GM19193 (cell line): Measurements from ENCODE around the gene LRRTM1.

Source experiments
- POLR2A ChIP-seq: IDR thresholded peaks from 4 replicates; pipeline ENCODE4 v1.6.1; 2011; ENCODE audit not compliant: insufficient read depth, insufficient read length; ENCODE audit errors: extremely low read depth

Gene LRRTM1

GRCh38 chr2:80322958-80323357, 18.4 kb upstream of the LRRTM1 start:
- TF ChIP-seq POLR2A = no peak

GRCh38 chr2:80322311-80322920, 17.9 kb upstream of the LRRTM1 start:
- TF ChIP-seq POLR2A = no peak

DNA sequence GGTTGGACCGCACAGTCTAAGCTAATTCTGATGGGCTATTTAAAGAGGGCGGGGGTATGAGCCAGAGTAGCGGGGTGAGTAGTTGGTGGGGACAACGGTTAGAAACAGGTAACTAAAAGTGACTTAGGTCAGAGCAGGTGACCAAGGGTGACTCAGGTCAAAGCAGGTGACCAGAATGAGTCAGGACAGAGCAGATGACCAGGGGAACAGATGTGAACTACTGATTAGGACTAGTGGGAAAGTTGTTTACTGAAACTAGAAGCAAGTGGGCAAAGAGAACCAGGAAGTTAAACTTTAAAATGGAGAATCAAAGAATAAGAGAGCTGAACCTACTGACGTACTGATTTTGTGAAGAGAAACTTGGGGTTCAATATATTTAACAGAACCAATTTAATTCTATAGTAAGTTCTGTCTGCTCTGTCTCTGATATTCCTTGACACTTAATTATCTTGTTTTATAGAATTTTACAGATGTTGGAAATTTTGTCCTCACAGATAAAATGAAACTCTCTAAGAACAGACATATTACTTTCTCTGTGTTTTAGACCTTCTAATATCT, 7.8 kb upstream of the LRRTM1 start:
- TF ChIP-seq POLR2A = no peak

GRCh38 chr2:80311304-80311703, 6.8 kb upstream of the LRRTM1 start:
- TF ChIP-seq POLR2A = no peak

DNA sequence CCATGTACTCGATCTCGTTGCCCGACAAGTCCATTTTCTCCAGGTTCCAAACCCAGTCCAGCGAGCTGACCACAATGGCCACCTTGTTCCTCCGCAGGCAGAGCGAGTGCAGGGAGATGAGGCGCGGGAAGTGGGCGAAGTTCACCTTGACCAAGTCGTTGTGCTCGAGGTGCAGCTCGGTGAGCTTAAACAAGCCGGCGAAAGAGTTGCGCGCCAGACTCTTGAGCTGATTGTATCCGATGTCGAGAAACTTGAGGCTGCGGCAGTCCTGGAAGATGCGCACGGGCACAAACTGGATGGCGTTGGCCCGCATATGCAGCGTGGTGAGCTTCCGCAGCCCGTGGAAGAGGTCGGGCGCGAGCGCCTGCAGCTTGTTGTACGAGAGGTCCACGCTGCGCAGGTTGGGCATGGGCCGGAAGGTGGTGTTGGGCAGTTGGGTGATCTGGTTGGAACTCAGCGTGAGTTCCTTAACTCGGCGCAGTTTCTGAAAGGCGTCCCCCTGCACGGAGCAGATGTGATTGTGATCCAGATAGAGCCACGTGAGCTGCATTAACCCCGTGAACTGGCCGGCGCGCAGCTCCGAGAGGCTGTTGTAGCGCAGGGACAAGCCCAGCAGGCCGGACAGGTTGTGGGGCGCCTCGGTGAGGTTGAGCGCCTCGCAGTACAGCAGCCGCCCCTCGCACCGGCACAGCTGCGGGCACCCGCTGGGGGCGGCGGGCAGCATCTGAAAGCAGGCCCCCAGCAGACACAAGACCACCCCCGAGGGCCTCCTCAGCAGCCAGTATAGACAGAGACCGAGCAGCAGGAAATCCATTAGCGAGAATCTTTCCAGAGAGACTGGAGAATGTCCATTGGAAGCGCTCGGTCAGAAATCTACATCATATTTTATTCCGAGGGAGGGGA, 1.3 kb downstream of the LRRTM1 start:
- no peak for TF ChIP-seq POLR2A

DNA sequence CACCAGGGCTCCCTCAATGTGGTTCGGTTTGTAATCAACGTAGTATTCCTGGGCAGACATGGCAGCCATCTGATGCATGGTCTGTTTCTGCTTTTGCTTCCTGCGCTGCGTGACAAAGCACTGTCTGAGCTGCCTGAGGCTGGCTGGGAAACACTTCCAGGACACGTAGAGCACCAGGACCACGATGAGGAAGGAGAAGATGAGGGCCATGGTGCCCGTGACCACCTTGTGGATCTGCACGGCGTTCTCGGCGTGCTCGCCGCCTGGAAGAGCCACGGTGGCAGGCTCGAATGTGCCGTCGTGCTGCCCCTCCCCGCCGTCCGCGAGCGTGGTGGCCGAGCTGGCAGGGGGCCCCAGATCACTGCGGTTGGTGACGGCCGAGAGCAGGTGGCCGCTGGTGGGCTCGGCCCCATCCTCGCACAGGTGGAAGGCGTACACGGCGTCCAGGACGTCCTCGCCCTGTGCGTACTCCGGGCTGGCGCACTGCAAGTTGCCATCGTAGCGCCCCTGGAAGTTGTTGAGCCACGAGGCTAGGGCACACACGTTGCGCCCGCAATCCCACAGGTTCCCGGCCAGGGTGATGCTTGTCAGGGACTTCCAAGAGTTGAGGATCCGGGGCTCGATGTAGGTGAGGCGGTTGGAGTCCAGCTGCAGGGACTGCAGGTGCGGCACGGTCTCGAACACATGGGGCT, 2.1 kb downstream of the LRRTM1 start:
- no peak for TF ChIP-seq POLR2A

DNA sequence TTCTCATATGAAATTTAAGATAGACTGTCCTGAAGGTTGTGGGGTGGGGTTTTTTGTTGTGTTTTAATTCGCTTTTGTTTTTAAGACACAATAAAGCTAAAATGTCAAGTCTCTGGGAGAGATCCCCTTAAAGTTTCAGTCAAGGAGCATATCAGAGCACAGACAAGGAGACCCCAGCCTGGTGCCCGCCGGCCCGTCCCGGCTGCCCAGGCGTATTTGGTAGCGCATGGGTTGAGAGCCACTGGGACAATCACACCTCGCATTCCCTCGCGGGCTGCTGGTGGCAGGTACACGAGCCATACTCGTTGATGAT, 2.6 kb downstream of the LRRTM1 start:
- no peak for TF ChIP-seq POLR2A

DNA sequence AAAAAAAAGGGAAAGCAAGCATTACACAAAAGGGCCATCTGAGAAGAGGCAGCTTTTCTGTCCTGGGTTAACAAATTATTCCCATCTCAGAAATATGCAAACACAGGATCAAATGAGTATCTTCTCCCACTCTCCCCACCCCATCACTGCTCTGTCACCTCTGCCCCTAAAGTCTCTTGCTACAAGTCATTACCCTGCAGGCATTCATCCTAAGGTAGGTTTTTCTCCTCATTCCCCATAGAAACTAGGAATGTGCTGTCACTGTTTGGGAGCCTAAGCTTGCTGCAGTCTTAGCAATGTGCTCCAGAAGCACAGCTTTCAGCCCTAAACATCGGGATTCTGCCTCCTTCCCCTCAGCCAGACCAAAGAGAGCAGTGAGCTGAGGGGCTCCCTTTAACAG, 3.6 kb downstream of the LRRTM1 start:
- no peak for TF ChIP-seq POLR2A

- no peak for TF ChIP-seq POLR2A
Measured at GRCh38 chr2:80300346-80300745, 4.2 kb downstream of the LRRTM1 start.

GRCh38 chr2:80299661-80300060, 4.9 kb downstream of the LRRTM1 start:
- TF ChIP-seq POLR2A = no peak

DNA sequence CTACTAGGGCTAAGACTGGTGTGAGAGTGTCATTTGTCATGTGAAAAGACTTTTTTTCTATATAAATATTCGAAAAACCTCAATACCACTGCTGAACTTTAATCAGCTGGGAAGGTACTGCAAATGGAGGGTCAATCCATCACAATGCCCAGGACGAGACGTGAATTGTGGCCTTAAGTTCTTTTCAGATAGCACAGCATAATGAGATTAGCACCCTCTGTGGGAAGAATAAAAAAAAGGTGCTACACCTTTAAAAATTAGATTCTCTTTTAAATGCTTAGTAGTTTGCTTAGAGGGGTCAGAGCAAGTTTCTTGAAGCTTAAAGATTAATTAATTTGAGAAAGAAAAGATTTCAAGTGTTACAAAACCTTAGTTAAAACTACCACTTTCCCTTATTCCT, 5.6 kb downstream of the LRRTM1 start:
- TF ChIP-seq POLR2A = no peak

DNA sequence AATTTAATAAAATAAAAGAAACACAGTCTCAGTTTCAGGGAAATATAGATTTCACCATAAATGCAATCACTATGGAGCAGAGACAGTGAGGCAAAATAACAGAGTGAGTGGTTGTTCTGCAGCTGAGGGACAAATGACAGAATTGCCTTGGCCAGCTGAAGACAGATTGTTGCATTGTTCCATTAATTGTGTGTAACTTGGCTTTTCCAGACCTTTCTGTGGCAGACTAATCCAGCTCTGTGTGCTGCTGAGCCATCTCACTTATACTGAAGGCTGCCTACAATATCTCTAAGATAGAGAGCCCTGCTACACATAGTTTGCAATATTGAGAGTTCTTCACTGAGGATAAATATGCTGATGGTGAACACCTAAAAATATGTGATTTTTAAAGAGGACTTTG, 11.5 kb downstream of the LRRTM1 start:
- no peak for TF ChIP-seq POLR2A

GRCh38 chr2:80292474-80292873, 12.1 kb downstream of the LRRTM1 start:
- no peak for TF ChIP-seq POLR2A

GRCh38 chr2:80291656-80292055, 12.9 kb downstream of the LRRTM1 start:
- TF ChIP-seq POLR2A = no peak

DNA sequence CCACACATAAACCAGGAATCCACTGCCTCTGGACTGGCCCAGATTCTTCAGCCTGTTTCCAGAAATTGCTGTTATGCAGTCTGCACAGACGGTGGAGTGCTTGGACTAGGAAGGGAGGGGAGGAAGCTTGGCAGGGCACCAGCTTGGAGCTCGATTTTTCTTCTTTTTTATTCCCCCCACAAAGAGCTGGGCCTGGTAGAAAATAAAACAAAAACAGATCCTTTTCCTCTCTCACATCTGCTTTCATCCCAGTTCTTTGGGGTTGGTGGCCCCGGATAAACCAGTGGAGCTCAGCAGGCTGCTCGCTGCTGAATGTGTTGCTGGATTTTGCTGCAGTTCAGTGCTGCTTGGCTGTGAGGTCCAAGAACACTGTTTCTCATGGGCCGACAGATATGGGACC, 16.0 kb downstream of the LRRTM1 start:
- no peak for TF ChIP-seq POLR2A
